Activated naive CD8-positive, alpha-beta T cell treated with anti-CD3 and anti-CD28 coated beads, Interleukin-2, amount 50 U/mL, for 24 hours (primary cell): ENCODE data around the gene PLXNB3.
"Not testable (repeated sequence)": the region's sequence is repeated elsewhere in the genome, so short reads cannot be mapped to it uniquely, and the experiment has no call there.

Experiments
- ATAC-seq: fragments of 150-1000 bp; cut with Tn5 transposase; one replicate; pipeline ENCODE4 v1.10.0; 2021
- DNase-seq: peaks from one replicate; pipeline ENCODE4 v3.0.0; 2021
- H3K27ac Mint-ChIP-seq: one replicate; pipeline ENCODE4 v1.8.0; 2021; ENCODE audit warnings: mild to moderate bottlenecking, mixed read lengths
- H3K27me3 Mint-ChIP-seq: one replicate; pipeline ENCODE4 v1.8.0; 2021; ENCODE audit warnings: mixed read lengths
- H3K36me3 Mint-ChIP-seq: one replicate; pipeline ENCODE4 v1.8.0; 2021; ENCODE audit warnings: low read depth, mixed read lengths
- H3K4me1 Mint-ChIP-seq: one replicate; pipeline ENCODE4 v1.8.0; 2021; ENCODE audit warnings: mixed read lengths
- H3K4me3 Mint-ChIP-seq: one replicate; pipeline ENCODE4 v1.8.0; 2021; ENCODE audit warnings: mild to moderate bottlenecking, moderate library complexity, mixed read lengths
- H3K9me3 Mint-ChIP-seq: one replicate; pipeline ENCODE4 v1.8.0; 2021; ENCODE audit warnings: mixed read lengths

PLXNB3 gene

GRCh38 chrX:153816831-153817690 lies 53.0 kb downstream of the PLXNB3 start:
- Mint-ChIP-seq H3K27me3 (peaks cover 11% of the 10 kb centered on the region), H3K4me1 (peaks cover 20% of the 10 kb centered on the region), H3K4me3 (no peak overlapping the region), H3K36me3 (no peaks in the 10 kb centered on the region), H3K27ac (no peak overlapping the region), H3K9me3 (no peaks in the 10 kb centered on the region)
- DNase-seq: peak; percentile 34
- ATAC-seq: peak; percentile 58

DNA sequence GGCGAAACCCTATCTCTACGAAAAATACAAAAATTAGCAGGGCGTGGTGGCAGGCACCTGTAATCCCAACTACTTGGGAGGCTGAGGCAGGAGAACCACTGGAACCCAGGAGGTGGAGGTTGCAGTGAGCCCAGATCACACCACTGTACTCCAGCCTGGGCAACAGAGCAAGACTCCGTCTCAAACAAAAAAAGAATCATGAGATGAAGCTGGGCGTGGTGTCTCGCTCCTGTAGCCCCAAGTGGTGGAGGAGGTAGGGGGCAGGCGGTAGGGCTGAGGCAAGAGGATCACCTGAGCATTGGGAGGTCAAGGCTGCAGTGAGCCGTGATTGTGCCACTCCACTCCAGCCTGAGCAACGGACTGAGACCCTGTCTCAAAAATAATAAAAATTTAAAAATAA lies 54.0 kb downstream of the PLXNB3 start:
- not testable (repeated sequence) for H3K9me3 Mint-ChIP-seq, DNase-seq, H3K36me3 Mint-ChIP-seq, H3K4me3 Mint-ChIP-seq, ATAC-seq, H3K27ac Mint-ChIP-seq
- peaks cover 11% of the 10 kb centered on the region for H3K27me3 Mint-ChIP-seq
- H3K4me1 Mint-ChIP-seq: peaks cover 27% of the 10 kb centered on the region

GRCh38 chrX:153818571-153819383 lies 54.7 kb downstream of the PLXNB3 start:
- Mint-ChIP-seq H3K4me3 (peak overlapping the region; percentile 34), H3K36me3 (no peaks in the 10 kb centered on the region), H3K27ac (no peak overlapping the region), H3K9me3 (no peaks in the 10 kb centered on the region), H3K4me1 (peaks cover 27% of the 10 kb centered on the region), H3K27me3 (peaks cover 11% of the 10 kb centered on the region)
- DNase-seq: peak; percentile 51
- ATAC-seq: peak; percentile 70

- DNase-seq: no peak
- peak overlapping the region; percentile 34 for H3K4me3 Mint-ChIP-seq
- peaks cover 26% of the 10 kb centered on the region for H3K4me1 Mint-ChIP-seq
- H3K36me3 Mint-ChIP-seq: no peaks in the 10 kb centered on the region
- peaks cover 11% of the 10 kb centered on the region for H3K27me3 Mint-ChIP-seq
- H3K9me3 Mint-ChIP-seq: no peaks in the 10 kb centered on the region
- ATAC-seq: no peak
- no peak overlapping the region for H3K27ac Mint-ChIP-seq
Measured at GRCh38 chrX:153819384-153820040, 55.5 kb downstream of the PLXNB3 start.

GRCh38 chrX:153820601-153821000 lies 56.6 kb downstream of the PLXNB3 start:
- ATAC-seq (no peak), DNase-seq (no peak)
- Mint-ChIP-seq H3K4me3 (no peak overlapping the region), H3K9me3 (no peaks in the 10 kb centered on the region), H3K36me3 (no peaks in the 10 kb centered on the region), H3K27ac (no peak overlapping the region), H3K27me3 (peaks cover 11% of the 10 kb centered on the region), H3K4me1 (peaks cover 23% of the 10 kb centered on the region)

- ATAC-seq (no peak), DNase-seq (no peak)
- H3K27me3 Mint-ChIP-seq: peaks cover 13% of the 10 kb centered on the region
- no peak overlapping the region for H3K27ac Mint-ChIP-seq
- no peaks in the 10 kb centered on the region for H3K36me3 Mint-ChIP-seq
- H3K9me3 Mint-ChIP-seq: no peaks in the 10 kb centered on the region
- peaks cover 23% of the 10 kb centered on the region for H3K4me1 Mint-ChIP-seq
- H3K4me3 Mint-ChIP-seq: no peak overlapping the region
Measured at GRCh38 chrX:153821066-153821465, 57.0 kb downstream of the PLXNB3 start.

- H3K9me3 Mint-ChIP-seq: no peaks in the 10 kb centered on the region
- peaks cover 11% of the 10 kb centered on the region for H3K27me3 Mint-ChIP-seq
- H3K36me3 Mint-ChIP-seq: no peaks in the 10 kb centered on the region
- ATAC-seq: no peak
- peaks cover 19% of the 10 kb centered on the region for H3K4me1 Mint-ChIP-seq
- H3K27ac Mint-ChIP-seq: no peak overlapping the region
- H3K4me3 Mint-ChIP-seq: no peak overlapping the region
- no peak for DNase-seq
Measured at GRCh38 chrX:153824348-153824747, 60.3 kb downstream of the PLXNB3 start.

DNA sequence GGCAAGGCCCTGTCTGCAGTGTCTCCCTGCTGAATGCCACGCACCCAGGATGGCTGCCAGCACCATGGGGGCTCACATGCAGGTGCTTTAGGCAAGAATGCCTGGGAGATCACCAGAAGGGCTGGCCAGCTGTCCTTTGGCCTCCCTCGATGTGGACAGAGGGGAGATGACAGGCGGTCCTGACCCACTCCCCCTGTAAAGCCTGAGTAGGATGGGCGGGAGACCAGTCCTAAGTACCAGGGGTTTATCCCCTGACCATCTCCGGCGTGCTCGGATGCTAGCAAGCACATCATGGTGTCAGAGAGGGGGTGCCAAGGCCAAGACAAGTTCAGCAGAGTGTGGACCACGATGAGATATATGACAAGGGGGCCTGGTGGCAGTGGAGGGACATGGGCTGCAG lies 61.0 kb downstream of the PLXNB3 start:
- Mint-ChIP-seq H3K4me3 (no peak overlapping the region), H3K9me3 (no peaks in the 10 kb centered on the region), H3K36me3 (no peaks in the 10 kb centered on the region), H3K27me3 (peaks cover 11% of the 10 kb centered on the region), H3K27ac (no peak overlapping the region), H3K4me1 (peaks cover 19% of the 10 kb centered on the region)
- ATAC-seq (no peak), DNase-seq (no peak)
